Activated T-cell treated with anti-CD3 and anti-CD28 coated beads, Interleukin-2, amount 50 U/mL, for 1 hour (primary cell): ENCODE measurements around the gene ADGRD2.

Experiments used
- DNase-seq: peaks from one replicate; pipeline ENCODE4 v3.0.0-alpha.2; 2020

Gene ADGRD2

DNA sequence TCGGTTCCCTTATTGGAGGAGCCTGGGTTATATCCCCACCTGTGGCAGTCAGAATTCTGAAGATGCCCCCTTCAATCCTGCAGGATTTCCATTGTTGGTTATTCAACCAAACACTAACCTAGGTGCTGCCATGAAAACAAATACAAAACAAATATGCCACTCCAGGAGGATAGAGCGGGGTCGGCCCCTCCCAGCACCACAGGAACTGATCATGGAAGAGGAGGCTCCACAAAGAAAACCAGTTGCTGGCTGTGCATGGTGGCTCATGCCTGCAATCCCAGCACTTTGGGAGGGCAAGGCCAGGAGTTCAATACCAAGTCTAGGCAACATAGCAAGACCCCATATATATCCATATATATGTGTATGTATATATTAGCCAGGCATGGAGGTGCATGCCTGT lies 13.2 kb upstream of the ADGRD2 start:
- no peak for DNase-seq

DNA sequence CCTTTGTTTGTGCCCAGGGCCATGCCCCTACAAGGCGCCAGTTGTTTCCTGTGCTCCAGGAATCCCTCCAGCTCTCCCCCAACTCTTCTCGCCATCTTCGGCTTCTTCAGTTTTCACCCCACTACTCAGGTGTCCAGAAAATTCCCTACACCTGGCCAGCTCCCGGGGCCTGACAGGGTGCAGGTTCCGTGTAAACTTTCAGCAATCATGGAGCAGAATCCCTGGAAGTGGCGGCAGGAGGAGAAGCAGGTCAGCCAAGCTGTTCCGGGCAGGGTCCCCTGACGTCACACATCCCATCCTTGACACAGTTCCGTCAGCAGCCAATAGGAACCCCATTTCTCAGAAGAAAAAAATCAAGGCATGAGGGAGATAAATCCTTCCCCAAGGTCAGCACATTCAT lies 12.2 kb upstream of the ADGRD2 start:
- no peak for DNase-seq

GRCh38 chr9:124439086-124439485 lies 11.2 kb upstream of the ADGRD2 start:
- DNase-seq, result no peak

- no peak for DNase-seq
These were observed 10.5 kb upstream of the ADGRD2 start for GRCh38 chr9:124439686-124440243.

DNA sequence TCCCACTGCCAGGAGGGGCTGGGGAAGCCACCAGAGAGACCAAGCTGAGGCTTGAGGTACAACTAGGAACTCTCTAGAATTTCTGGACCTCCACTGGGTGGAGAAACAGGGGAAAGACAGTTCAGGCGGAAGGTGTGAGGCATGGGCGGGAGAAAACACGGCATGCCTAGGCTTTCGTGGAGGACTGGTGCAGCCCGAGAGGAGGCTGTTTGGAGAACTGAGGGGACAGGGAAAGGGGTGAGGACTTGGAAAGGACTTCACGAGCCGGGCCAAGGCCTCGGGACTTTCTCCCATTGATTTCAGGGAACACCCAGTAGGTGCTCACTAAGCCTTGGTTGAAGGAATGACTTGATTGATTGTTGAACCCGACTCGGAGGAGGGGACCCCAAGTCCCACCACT lies 9.5 kb upstream of the ADGRD2 start:
- DNase-seq, result no peak

DNA sequence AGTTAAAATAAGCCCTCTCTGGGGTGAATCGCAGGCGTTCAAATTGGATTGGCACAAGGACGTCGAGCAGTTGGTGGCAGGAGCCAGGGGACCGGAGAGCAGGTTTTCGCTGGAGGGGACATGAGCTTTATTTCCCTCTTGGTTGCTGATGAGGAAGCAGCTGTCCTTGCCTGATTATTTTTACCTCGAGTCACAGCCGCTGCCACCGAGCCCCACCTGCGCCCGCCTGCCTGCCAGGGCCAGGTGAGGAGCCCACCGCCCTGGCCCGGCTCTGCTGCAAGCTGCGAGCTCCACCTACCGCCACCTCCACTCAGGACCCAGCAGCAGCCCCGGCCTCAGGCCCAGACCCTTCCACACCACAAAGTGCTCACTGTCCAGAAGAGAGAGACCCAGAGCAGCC lies 9.0 kb upstream of the ADGRD2 start:
- DNase-seq, result no peak

DNA sequence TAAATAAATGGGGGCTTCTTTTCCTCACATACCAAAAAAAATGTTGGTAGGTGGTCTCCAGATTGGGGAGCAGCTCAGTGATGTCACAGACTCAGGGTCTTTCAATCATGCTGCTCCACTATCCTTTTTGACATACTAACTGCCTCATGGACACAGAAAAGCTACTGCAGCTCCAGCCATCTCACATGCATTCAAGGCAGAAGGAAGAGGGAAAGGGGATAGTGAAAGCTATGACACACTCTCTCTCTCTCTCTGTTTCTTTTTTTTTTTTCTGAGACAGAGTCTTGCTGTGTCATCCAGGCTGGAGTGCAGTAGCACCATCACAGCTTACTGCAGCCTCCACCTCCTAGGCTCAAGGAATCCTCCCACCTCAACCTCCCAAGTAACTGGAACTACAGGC lies 7.9 kb upstream of the ADGRD2 start:
- DNase-seq, result no peak

DNA sequence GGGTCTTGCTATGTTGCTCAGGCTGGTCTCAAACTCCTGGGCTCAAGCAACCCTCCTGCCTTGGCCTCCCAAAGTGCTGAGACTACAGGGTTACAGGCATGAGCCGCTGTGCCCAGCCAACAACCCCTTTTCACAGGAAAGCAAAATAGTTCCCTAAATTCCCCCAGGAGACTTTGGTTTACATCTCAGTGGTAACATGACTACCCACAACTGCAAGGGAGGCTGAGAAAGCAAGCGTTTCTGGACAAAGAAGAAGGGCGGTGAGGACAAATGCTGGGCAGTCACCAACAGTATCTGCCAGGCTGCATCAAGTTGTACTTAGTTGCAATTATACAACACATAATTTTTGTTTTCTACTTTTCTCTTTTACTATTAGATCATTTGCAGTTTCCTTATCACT lies 7.4 kb upstream of the ADGRD2 start:
- no peak for DNase-seq

- DNase-seq, result no peak
These were observed 6.6 kb upstream of the ADGRD2 start for GRCh38 chr9:124443625-124444024.

DNA sequence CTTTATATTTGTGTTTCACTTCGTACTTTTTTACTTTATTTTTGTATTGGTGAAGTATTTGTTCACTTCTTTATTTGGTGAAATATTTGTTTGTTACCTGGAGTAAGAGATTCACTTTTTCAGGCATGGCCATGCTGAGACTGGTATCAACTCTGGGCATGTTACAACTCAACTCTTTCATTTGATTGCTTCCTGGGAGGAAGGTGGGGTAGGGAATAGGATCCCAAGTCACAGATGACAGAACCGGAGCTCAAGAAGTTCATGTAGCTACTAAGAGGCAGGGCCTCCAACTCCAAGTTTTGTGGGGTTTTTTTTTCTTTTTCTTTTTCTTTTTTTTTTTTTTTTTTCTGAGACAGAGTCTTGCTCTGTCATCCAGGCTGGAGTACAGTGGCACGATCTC lies 6.1 kb upstream of the ADGRD2 start:
- no peak for DNase-seq

DNA sequence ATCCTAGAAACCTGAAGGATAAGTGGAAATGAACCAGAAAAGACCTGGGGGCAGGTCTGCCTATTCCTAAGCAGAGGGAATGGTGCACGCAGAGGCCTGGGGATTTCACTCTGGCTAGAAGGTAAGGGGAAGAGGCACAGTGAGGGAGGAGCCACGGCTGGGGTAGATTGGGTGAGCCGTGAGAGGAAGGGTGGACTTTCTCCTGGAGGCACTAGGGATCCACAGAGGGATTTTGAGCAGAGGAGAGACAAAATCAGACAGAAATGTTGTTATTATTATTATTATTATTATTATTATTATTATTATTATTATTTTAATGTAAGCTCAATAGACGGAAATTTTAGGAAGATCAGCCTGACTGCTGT lies 3.0 kb upstream of the ADGRD2 start:
- no peak for DNase-seq

- DNase-seq, result no peak
These were observed 2.2 kb upstream of the ADGRD2 start for GRCh38 chr9:124448019-124448418.

DNA sequence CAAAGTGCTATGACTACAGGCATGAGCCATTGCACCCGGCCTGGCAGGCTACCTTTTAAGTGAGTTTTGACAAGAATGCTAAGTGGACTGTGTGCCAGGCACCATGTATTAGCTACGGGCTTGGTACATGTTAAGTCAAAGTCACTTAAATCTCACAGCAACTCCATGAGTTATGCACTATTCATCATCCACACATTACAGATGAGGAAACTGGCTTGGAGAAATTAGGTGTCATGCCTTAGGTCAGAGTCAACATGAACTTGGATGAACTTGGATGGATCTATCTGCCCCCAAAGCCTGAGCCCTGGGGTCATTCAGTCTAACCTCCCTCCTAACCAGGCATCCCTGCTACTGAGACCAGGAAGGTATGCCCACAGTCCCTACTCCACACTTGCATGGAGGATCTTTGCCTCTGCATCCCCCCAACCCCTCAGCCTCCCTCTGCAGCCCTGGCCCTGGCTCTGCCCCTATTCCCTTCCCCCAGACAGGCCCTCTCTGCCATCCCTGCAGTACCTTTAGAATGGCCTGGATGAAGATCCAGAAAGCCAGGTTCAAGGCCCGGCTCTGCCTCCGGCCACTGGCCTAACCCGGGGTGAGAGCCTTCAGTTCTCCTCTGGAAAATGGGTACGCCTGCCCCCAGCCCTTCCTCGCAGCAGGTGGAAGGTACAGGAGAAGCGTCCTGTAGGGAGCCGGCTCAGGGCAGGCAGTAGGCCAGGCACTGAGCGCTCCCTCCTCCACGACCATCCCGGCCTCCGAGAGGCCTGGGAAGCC lies 685 bp upstream of the ADGRD2 start:
- no peak for DNase-seq

- DNase-seq, result no peak
These were observed 845 bp downstream of the ADGRD2 start for GRCh38 chr9:124450931-124451661.

DNA sequence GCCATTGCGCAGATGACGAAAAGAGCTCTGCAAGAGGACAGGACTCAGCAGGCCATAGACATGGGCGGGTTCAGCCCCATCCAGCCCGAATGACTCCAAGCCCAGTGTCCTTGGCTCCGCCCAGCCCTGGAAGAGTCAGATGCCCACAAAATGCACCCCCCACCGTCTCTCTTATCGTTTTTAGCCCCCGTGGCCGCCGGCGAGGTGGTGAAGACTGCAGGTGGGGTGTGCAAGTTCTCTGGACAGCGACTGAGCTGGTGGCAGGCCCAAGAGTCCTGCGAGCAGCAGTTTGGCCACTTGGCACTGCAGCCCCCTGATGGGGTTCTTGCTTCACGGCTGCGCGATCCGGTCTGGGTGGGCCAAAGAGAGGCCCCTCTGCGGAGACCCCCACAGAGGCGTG lies 2.1 kb downstream of the ADGRD2 start:
- no peak for DNase-seq

- DNase-seq, result no peak
These were observed 2.8 kb downstream of the ADGRD2 start for GRCh38 chr9:124452841-124453585.

DNA sequence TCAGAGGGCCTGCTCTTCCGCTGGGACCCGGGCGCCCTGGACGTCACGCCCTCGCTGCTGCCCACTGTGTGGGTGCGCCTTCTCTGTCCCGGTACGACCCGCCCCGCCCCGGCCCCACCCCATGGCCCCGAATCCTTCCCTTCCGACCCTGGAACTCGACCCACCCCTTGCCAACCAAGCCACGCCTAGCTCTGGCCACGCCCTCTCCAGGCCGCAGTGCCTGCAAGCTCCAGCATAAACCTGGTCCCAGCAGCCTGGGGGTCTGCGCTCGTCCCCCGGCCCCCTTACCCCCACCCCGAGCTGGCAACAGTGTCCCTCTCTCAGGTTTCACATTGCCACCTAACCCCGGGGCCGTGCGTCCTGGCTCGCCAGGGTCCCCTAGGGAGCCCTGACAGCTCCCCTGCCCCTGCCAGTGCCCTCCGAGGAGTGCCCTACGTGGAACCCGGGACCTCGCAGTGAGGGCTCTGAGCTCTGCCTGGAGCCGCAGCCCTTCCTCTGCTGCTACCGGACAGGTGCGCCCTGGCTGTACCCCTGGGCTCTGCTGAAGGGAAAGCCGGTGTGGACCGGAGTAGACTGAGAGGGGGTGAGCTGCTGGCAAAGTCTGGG lies 3.4 kb downstream of the ADGRD2 start:
- no peak for DNase-seq

DNA sequence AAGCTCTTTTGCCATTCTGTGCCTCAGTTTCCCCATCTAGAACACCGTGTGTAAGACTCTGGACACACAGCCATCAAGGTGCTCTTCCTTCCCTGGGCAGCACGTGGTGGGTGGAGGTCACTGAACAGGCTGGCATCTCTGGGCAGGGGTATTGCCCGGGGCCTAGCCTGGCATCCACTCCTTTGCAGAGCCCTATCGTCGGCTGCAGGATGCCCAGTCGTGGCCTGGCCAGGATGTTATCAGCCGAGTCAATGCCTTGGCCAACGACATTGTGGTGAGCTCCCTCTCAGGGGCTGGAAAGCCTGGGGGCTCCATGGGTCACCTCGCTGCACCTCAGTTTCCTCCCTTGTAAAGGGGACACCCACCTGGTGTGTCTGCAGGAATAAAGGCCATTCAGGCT lies 4.0 kb downstream of the ADGRD2 start:
- no peak for DNase-seq

GRCh38 chr9:124454791-124455443 lies 4.7 kb downstream of the ADGRD2 start:
- no peak for DNase-seq

GRCh38 chr9:124455820-124456219 lies 5.6 kb downstream of the ADGRD2 start:
- DNase-seq, result no peak

- DNase-seq, result no peak
These were observed 6.3 kb downstream of the ADGRD2 start for GRCh38 chr9:124456341-124457078.
